GM19372 (cell line): Measurements from ENCODE around the gene STEAP3.
"Not testable (repeated sequence)": the region's sequence is repeated elsewhere in the genome, so short reads cannot be mapped to it uniquely, and the experiment has no call there.

Experiments used
- ATAC-seq: cut with Tn5 transposase; IDR thresholded peaks from one replicate; pipeline ENCODE4 v1.9.1; 2021; ENCODE audit warnings: mild to moderate bottlenecking, low read depth, moderate library complexity; ENCODE audit not compliant: unreplicated experiment

Gene STEAP3

GRCh38 chr2:119260646-119261492, 37.2 kb downstream of the STEAP3 start:
- no peak for ATAC-seq

- no peak for ATAC-seq
These were observed 38.0 kb downstream of the STEAP3 start for GRCh38 chr2:119261493-119262225.

DNA sequence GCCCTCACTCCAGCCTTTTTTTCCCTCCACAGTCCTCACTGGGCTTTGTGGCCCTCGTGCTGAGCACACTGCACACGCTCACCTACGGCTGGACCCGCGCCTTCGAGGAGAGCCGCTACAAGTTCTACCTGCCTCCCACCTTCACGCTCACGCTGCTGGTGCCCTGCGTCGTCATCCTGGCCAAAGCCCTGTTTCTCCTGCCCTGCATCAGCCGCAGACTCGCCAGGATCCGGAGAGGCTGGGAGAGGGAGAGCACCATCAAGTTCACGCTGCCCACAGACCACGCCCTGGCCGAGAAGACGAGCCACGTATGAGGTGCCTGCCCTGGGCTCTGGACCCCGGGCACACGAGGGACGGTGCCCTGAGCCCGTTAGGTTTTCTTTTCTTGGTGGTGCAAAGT, 39.4 kb downstream of the STEAP3 start:
- no peak for ATAC-seq

- no peak for ATAC-seq
These were observed 40.0 kb downstream of the STEAP3 start for GRCh38 chr2:119263656-119264055.

- ATAC-seq: peak; percentile 98
These were observed 41.4 kb downstream of the STEAP3 start for GRCh38 chr2:119264781-119265692.

GRCh38 chr2:119265693-119266066, 42.0 kb downstream of the STEAP3 start:
- no peak for ATAC-seq

DNA sequence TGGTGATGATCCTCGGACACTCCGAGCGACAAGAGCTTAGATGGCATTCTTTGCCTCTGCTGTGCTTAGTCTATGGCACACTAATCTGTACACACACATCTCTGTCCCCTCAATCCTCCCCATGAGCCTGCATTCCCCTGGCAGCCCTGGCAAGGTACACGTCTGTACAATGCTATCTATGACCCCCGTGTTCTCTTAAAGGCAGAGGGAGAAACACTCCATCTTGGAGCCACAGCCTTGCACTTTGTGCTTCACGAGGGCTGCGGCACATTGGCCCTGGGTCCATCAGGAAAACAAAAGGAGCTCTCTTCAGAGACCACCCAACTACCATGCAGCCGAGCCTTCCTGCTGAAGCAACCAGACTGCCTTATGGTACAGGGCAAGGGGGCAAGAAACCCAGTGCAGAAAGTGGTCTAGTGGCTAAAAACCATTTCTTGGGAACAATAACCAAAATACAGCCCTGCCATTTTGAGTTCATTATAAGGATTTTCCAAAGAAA, 42.5 kb downstream of the STEAP3 start:
- ATAC-seq: no peak

- no peak for ATAC-seq
These were observed 44.0 kb downstream of the STEAP3 start for GRCh38 chr2:119267604-119268003.

DNA sequence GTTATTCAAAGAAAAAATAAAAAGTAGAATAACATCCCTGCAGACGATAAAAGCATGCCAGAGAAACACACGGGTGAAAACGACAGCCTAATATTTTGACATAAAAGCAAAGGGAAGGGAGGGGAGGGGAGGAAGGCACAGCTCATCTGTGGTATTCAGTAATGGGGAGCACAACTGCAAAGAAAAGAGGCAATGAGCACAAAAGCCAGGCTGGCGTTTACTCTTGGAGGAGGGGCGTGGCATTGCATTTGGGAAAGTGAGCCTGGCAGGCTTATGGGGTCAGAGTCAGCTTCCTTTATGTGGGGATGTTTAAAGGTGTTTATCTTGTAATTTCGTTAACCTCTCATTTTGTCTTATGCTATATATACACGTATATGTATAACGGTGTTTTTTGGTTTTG, 53.2 kb downstream of the STEAP3 start:
- ATAC-seq: no peak

DNA sequence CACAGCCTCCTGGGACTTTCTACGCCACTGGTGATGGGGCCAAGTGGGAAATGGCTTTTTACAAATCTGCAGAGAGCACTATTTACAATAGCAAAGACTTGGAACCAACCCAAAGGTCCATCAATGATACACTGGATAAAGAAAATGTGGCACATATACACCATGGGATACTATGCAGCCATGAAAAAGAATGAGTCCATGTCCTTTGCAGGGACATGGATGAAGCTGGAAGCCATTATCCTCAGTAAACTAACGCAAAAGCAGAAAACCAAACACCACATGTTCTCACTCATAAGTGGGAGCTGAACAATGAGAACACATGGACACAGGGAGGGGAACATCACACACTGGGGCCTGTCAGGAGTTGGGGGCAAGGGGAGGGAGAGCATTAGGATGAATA, 54.8 kb downstream of the STEAP3 start:
- not testable (repeated sequence) for ATAC-seq

DNA sequence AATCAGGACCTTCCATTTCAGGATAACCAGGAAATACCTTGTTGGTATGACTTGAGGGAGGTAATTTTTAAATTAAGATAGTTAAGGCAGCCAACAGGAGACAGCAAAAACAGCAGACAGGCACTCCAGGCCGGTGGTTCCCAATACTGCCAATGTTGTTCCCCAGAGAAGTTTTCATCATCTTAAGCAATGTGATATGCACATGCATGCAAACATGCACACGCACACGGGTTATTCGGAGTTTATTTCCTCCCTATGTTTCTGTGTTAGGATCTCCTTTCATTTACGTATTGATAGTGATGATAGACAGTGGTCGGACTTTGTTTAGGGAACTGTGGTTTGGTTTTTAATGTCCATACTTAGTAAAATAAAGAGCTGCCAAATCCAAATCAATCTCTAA, 55.3 kb downstream of the STEAP3 start:
- ATAC-seq: no peak

DNA sequence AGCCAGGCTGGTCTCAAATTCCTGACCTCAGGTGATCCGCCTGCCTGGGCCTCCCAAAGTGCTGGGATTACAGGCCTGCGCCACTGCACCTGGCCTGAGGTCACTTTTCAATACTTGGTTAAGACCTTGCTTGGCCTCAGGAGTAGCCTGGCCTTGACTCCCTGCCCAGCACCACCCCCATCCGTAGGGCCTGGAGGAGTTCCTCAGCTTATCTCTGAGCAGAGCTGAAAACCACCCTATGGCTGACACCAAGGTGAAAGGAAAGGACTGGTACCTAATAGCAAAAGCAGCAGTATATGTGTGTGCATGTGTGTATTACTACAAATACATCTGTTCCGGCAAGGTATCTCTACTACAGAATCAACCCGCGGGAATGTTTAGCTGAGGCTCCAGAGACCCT, 56.0 kb downstream of the STEAP3 start:
- no peak for ATAC-seq

- no peak for ATAC-seq
These were observed 57.0 kb downstream of the STEAP3 start for GRCh38 chr2:119280680-119281079.

- ATAC-seq: no peak
These were observed 58.7 kb downstream of the STEAP3 start for GRCh38 chr2:119282146-119282995.

- no peak for ATAC-seq
These were observed 59.4 kb downstream of the STEAP3 start for GRCh38 chr2:119282996-119283511.

DNA sequence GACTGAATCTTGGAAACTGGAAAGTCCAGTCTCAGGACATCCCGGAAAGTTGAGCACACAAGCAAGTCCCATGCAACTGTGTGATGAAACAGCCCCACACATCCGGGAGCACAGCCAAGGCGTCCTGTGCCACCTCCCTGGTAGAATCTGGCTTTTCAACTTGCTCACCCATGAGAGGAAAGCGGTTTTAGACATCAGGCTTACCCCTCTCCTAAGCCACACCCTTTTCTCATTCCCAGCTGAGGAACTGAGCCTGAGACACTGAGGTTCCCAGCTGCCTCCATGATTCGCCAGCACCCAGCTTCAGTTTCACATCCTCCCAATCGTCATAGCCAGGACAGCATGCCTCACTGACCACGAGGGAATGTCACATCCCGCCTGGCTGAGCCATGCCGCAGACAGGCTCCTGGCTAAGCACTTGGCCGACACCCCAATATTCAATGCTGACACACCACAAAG, 60.3 kb downstream of the STEAP3 start:
- no peak for ATAC-seq

DNA sequence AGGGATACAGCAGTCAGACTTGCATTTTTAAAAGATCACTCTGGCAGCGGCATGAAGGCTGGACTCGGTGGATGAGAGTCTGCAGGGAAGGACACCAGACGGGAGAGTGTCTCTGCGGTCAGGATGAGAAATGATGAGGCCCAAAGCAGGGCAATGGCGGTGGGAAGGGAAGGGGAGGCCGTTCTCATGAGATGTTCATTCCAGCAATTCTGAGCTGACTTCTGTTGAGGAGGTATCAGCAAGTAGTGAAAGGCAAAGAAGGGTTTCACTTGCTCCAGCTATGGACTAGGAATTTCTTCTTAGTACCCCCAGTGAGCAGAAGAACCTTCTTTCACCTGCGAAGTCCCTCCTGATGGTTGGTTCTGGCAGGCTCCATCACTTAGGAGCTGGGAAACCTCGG, 63.0 kb downstream of the STEAP3 start:
- no peak for ATAC-seq

- no peak for ATAC-seq
These were observed 64.9 kb downstream of the STEAP3 start for GRCh38 chr2:119288576-119288975.

- ATAC-seq: no peak
These were observed 65.5 kb downstream of the STEAP3 start for GRCh38 chr2:119289093-119289492.
